Dendritic cell treated with granulocyte-macrophage colony-stimulating factor and Interleukin-4, amounts not matched to agents 40 ng/mL and 50 ng/mL, for 4 days (primary cell): ENCODE results near the gene LYPD6B.

Experiments used
- H3K27ac Mint-ChIP-seq: one replicate; pipeline ENCODE4 v1.8.0; 2022; ENCODE audit warnings: mild to moderate bottlenecking, mixed read lengths
- H3K27me3 Mint-ChIP-seq: one replicate; pipeline ENCODE4 v1.8.0; 2022; ENCODE audit warnings: mild to moderate bottlenecking, mixed read lengths
- H3K36me3 Mint-ChIP-seq: one replicate; pipeline ENCODE4 v1.8.0; 2022; ENCODE audit warnings: low read depth, mixed read lengths
- H3K4me1 Mint-ChIP-seq: one replicate; pipeline ENCODE4 v1.8.0; 2022; ENCODE audit warnings: low read depth, mixed read lengths
- H3K4me3 Mint-ChIP-seq: one replicate; pipeline ENCODE4 v1.8.0; 2022; ENCODE audit warnings: mild to moderate bottlenecking, moderate library complexity, mixed read lengths
- H3K9me3 Mint-ChIP-seq: one replicate; pipeline ENCODE4 v1.8.0; 2022; ENCODE audit warnings: mixed read lengths
- intact Hi-C: fragments of 100-400 bp; cut with micrococcal nuclease; formaldehyde crosslinking; loops from one replicate; pipeline ENCODE4 v1.15.0; 2022

The LYPD6B gene

DNA sequence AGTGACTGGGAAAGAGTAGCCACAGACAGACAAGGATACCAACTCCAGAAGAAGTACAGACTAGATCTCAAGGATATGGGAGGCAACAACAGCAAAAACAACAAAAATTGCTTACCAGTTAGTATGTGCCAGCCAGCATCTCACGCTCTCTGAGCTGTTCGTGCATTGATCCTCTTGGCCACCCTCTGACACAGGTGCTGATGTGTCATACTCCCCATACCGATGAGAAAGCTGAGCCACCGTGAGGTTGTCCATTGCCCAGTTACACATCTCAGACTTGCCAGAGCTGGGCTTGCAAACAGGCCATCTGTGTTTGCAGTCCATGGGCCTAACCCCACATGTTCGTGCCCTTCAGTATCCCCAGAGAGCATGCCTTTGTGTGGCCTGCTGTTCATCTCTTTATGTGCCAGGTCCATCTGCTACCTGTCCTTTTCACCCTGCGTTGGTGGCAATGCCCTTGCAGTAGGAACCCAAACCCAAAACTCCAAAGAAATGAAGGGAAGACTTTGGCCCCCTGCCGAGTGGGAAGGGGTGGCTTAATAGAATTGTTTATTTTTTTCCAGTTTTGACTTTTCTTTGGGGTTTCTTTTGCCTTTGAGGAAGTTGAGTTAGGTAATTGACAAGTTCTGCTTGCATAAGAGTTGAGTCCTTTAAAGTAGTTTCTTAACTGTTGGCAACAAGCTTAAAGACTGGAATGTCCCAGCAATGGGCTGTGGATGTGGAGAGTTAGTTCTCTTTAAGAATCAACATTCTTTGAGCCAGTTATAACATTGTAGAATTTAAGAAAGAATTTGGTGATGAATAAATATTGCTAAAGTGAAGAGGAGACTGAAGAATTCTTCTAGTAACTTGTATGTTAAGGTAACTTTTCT, 46.7 kb downstream of the LYPD6B start:
- Mint-ChIP-seq H3K9me3 (no peaks in the 10 kb centered on the region), H3K36me3 (no peaks in the 10 kb centered on the region), H3K27ac (no peak overlapping the region), H3K27me3 (no peaks in the 10 kb centered on the region), H3K4me1 (peaks cover 57% of the 10 kb centered on the region), H3K4me3 (no peak overlapping the region)
- intact Hi-C loops, result no loop called here

DNA sequence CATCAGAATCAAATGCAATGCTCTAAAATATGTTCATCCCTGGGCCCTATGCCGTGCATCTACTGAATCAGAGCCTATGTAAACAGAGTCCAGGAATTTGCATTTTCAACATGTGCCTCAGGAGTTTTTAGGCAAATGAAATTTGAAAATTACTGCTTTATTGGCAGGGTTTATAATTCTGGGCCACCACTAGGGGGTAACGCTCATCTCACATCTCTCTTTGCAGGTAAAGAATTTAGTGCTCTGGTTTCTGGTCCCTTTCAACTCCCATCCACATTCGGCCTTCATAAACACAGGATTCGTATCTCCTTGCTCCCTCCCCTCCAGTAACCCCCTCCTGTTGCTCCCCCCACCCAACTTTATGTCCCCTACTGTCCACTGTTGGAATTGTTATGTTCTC, 49.3 kb downstream of the LYPD6B start:
- H3K4me1 Mint-ChIP-seq, result peaks cover 52% of the 10 kb centered on the region
- H3K27ac Mint-ChIP-seq, result no peak overlapping the region
- H3K9me3 Mint-ChIP-seq, result no peaks in the 10 kb centered on the region
- intact Hi-C loops, result no loop called here
- H3K4me3 Mint-ChIP-seq, result no peak overlapping the region
- H3K36me3 Mint-ChIP-seq, result no peaks in the 10 kb centered on the region
- H3K27me3 Mint-ChIP-seq, result no peaks in the 10 kb centered on the region

DNA sequence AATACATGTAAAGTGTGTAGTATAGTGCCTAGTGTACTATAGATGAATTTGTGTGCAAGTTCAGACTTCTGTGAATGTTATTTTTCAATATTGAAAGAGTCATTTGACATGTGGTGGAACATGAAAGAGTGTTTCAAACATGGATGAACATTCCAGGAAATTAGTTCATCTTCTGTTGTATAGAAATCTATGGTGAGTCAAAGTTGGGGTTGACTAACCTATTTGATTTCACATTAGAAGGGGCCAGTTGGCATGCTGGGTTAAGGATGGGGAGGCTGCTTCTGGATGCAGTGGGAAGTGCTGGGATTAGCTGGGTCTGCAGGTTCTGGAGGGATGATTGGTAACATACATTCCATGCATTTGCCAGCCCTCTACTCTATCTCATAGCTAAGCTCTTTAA, 50.6 kb downstream of the LYPD6B start:
- Mint-ChIP-seq H3K27me3 (peaks cover 2% of the 10 kb centered on the region), H3K4me3 (no peak overlapping the region), H3K4me1 (peaks cover 45% of the 10 kb centered on the region), H3K36me3 (no peaks in the 10 kb centered on the region), H3K9me3 (no peaks in the 10 kb centered on the region), H3K27ac (no peak overlapping the region)
- intact Hi-C loops, result no loop called here

DNA sequence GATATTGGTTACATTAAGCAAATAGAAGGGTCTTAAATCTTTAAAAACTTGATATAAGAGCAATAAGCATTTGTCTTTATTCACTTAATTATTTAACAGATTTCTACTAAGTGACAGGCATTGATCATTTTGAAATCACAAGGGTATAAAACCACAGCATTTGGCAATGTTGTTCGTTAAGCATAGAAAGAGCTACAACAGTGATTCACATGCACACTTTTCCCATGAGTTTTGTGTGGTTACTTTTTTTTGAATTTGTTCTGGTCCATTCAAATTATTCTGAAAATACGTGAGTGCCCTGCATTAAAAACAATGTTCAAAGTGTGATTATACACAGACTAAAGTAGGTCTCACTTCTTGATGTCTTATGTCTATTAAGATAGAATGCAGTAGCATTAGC, 52.2 kb downstream of the LYPD6B start:
- H3K4me1 Mint-ChIP-seq, result peaks cover 30% of the 10 kb centered on the region
- no peak overlapping the region for H3K4me3 Mint-ChIP-seq
- peaks cover 5% of the 10 kb centered on the region for H3K27me3 Mint-ChIP-seq
- H3K9me3 Mint-ChIP-seq, result no peaks in the 10 kb centered on the region
- intact Hi-C loops, result no loop called here
- H3K36me3 Mint-ChIP-seq, result no peaks in the 10 kb centered on the region
- H3K27ac Mint-ChIP-seq, result no peak overlapping the region

DNA sequence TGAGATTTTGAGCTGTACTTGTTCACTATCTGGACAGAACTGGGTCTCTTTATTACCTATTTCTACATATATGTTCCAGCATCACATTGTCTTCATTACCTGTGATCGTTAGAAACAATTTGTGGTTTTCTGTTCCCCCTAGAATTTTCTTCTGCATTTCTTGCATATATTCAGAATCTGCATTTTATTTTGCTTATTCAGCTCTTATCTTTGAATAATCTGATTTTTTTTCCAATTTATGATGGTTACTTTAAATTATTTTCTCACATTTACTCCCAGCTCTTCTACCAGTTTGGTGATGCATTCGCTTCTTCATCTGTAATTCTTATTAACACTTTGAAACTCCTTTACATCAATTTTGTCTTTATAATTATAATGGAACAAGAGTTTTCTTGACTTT, 55.1 kb downstream of the LYPD6B start:
- intact Hi-C loops, result no loop called here
- Mint-ChIP-seq H3K27me3 (peaks cover 9% of the 10 kb centered on the region), H3K4me3 (no peak overlapping the region), H3K4me1 (peaks cover 13% of the 10 kb centered on the region), H3K9me3 (no peaks in the 10 kb centered on the region), H3K27ac (no peak overlapping the region), H3K36me3 (no peaks in the 10 kb centered on the region)

DNA sequence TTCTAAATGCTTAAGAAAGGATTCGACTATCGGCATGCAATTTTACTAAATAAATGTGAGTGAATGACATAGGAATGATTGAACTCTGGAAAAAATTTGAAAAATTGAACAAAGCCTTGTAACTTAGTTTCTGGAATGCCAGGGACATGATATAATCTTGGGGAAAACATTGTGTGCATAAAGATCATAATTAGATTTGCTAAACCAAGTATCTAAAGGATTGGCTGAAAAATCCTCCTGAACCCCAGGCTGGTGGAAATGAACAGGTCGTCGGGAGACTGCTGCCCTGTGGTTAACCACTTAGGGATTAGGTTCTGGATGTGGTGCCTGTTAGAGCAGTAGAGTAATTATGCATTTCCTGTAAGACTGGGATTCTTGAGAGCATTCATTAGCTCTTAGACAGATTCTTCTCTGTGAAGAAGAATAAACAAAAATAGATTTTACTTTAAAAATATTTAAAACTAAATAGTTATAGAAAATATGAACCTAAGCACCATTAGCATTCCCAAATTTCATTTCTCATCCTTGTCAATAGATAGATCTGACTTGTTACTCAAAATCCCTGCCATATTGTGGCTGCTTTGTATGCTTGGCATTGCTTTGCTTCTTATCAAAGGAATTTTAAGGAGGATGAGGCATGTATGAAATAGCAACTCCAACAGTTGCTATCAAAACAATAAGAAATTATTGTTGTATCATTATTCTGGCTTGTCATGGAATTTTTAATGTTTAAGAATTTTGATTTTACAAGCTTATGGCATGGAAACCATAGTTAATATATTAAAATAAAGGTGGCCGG, 55.9 kb downstream of the LYPD6B start:
- H3K36me3 Mint-ChIP-seq, result no peaks in the 10 kb centered on the region
- H3K9me3 Mint-ChIP-seq, result no peaks in the 10 kb centered on the region
- H3K27ac Mint-ChIP-seq, result no peak overlapping the region
- H3K4me3 Mint-ChIP-seq, result no peak overlapping the region
- intact Hi-C loops, result no loop called here
- H3K4me1 Mint-ChIP-seq, result peaks cover 6% of the 10 kb centered on the region
- peaks cover 9% of the 10 kb centered on the region for H3K27me3 Mint-ChIP-seq

DNA sequence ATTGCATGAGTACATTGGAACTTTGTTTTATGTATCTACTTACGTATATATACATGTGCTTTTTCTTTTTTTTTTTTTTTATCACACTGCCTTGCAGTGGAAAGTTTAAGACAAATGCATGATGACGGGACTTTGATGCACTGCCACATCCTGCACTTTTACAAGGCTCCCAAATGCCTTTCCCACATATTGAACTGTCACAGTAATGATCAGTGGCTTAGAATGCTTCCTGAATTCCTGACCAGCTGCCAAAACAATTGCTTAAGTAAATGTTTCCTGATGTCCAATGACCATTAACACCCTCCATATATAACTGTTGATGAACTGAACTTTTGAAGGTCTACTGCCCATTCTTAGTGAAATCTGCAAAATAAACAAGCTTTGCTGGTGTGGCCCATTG, 60.2 kb downstream of the LYPD6B start:
- Mint-ChIP-seq H3K36me3 (no peaks in the 10 kb centered on the region), H3K4me3 (no peak overlapping the region), H3K9me3 (no peaks in the 10 kb centered on the region), H3K27ac (no peak overlapping the region), H3K4me1 (no peaks in the 10 kb centered on the region), H3K27me3 (peaks cover 11% of the 10 kb centered on the region)
- intact Hi-C loops, result no loop called here

DNA sequence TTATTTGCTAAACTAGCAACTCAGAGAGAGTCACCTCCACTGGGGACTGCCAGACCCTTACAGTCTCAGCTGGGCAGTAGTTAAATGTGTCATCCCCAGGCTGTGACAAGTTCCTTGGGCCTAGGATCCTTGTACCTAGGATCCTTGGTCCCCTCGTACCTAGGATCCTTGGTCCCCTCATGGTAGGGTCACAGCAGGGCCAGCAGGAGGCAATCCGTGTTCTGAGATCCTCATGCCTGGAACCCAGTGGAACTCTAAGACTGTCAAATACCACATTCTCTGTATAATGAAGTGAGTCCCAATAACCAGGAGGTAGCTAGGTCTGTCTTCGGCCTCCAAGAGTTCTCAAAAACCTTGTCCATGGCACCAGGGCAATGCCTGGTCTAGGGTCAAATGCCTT, 60.8 kb downstream of the LYPD6B start:
- Mint-ChIP-seq H3K9me3 (no peaks in the 10 kb centered on the region), H3K27ac (no peak overlapping the region), H3K36me3 (no peaks in the 10 kb centered on the region), H3K4me3 (no peak overlapping the region), H3K27me3 (peaks cover 11% of the 10 kb centered on the region), H3K4me1 (no peaks in the 10 kb centered on the region)
- intact Hi-C loops, result no loop called here

DNA sequence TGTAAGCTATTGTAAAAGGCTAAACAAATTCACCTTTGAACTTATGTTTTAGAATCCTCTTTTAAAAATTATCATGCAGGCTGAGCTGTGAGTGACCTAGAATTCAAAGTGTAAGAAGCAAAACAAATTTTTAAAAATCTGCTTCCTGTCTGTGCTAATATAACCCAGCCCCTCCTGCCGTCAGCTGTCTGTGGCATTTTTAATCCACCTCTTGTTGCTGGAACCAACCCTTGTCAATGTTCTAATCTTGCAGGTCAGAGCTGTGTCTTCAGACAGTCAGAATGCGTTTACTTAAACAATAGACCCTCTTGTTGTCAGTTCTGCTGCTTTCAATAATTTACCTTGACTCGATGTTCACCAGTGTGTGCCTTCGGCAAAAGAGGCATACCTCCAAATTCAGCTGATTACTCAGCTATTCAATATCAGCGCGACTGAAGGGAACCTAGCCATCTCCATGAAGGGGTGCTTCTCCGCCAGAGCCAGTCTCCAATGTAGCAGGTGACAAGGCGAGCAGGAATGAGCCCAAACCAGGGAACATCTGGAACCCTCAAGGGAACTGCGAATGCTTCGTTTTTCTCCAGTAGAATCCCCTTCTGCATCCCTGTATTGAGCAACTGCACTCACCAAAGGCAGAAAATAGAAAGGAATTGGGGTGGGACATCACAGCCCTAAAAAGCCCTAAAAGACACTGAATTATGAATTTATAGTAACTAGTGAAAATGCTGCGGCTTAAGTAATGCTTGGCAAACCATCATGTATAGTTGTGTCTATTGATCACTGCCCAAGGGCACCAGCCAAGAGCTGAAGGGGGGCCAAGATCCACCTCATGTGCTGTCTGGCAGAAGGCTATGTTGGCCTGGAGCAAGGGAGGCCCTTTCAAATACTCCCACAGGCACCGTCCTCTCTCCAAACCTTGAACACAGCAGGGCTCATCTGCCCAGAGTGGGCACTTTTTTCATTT, 62.5 kb downstream of the LYPD6B start:
- intact Hi-C loops, result no loop called here
- H3K27me3 Mint-ChIP-seq, result peaks cover 5% of the 10 kb centered on the region
- H3K27ac Mint-ChIP-seq, result no peak overlapping the region
- H3K36me3 Mint-ChIP-seq, result no peaks in the 10 kb centered on the region
- no peaks in the 10 kb centered on the region for H3K9me3 Mint-ChIP-seq
- no peaks in the 10 kb centered on the region for H3K4me1 Mint-ChIP-seq
- no peak overlapping the region for H3K4me3 Mint-ChIP-seq

DNA sequence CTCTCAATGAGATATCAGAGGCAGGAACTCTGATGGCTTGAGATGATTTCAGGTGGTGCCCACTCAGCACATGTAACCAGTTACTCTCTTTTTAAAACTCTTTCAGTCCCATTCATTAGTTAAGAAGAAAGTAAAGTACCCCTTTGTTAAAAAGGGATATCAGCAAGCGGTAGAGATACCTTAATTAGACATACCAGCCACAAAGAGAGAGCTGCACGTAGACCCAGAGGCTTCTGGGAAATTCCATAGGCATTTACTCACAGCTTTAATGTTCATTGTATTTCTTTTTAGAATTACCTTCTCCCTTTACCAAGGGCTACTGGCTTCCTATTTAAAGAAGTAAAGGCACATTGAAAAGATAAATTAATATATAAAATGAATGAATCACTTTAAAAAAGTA, 63.3 kb downstream of the LYPD6B start:
- Mint-ChIP-seq H3K36me3 (no peaks in the 10 kb centered on the region), H3K9me3 (no peaks in the 10 kb centered on the region), H3K27ac (no peak overlapping the region), H3K4me3 (no peak overlapping the region), H3K4me1 (no peaks in the 10 kb centered on the region), H3K27me3 (peaks cover 4% of the 10 kb centered on the region)
- intact Hi-C loops, result no loop called here

DNA sequence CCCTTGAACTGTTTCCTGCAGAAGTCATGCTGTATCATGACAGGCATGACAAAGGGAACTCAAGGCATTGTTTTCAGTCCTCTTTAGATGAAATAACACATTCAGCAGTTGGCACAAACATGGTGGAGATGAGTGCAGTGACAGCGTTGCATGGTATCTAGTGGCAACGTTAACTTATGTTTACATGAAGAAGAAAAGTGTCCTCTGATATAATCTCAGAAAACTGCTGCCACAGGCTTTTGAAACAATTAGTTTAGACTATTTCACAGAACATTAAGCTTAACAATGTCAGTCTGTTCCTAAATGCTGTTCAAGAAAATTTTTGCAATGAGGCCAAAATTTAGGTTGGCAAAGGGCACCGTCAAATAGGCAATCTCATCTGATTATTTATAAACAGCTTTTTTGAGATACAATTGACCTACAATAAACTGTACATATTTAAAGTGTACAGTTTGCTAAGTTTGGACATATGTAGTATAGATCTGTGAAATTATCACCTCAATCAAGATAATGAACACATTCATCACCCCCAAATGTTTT, 64.7 kb downstream of the LYPD6B start:
- Mint-ChIP-seq H3K4me1 (no peaks in the 10 kb centered on the region), H3K27ac (no peak overlapping the region), H3K27me3 (peaks cover 4% of the 10 kb centered on the region), H3K4me3 (no peak overlapping the region), H3K9me3 (no peaks in the 10 kb centered on the region), H3K36me3 (no peaks in the 10 kb centered on the region)
- intact Hi-C loops, result no loop called here

DNA sequence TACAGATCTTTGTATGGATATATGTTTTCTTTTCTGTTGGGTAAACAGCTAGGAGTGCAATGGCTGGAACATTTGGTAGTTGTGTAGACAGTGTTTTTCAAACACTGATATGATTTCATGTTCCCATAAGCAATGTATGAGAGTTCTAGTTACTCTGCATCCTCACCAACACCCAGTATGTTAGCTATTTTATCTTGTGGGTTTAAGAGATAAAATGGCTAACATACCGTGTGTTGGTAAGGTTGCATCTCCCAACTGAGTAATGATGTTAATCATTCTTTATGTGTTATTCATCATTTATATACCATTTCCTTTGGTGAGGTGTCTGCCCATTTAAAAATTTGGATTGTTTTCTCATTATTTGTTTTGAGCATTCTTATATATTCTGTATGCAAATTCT, 65.7 kb downstream of the LYPD6B start:
- Mint-ChIP-seq H3K4me3 (no peak overlapping the region), H3K27ac (no peak overlapping the region), H3K9me3 (no peaks in the 10 kb centered on the region), H3K4me1 (no peaks in the 10 kb centered on the region), H3K27me3 (peaks cover 4% of the 10 kb centered on the region), H3K36me3 (no peaks in the 10 kb centered on the region)
- intact Hi-C loops, result no loop called here

DNA sequence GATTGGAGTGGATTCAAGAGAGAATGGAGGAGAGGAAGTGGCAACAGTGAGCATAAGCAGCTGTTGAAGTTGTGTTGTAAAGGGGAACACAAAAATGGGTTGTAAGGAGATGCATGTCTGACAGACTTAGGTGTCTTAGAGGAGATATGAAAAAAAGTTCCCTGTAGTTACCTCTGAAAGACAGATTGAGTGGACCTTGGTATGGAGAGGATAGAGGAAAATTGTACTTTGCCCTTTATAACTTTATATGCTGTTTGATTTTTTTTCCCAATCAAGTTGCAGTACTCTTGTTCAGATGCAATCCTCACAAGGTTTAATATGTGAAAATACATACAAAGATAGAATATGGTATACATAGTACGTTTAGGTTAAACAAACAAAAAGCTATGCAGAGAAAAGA, 73.6 kb downstream of the LYPD6B start:
- Mint-ChIP-seq H3K4me1 (no peaks in the 10 kb centered on the region), H3K27me3 (peaks cover 4% of the 10 kb centered on the region), H3K9me3 (no peaks in the 10 kb centered on the region), H3K4me3 (no peak overlapping the region), H3K27ac (no peak overlapping the region), H3K36me3 (no peaks in the 10 kb centered on the region)
- intact Hi-C loops, result no loop called here
